ENCODE results near the gene ELOVL7. TPM values are rescaled to one million over a fixed set of nuclear protein-coding genes. Genes with fewer than 3 reads are reported as not detected.

Gene ELOVL7
- polyA plus RNA-seq, 3 donors = 0.21 to 0.36 (median 0.33) TPM

- Histone ChIP-seq H3K4me1 (ENCODE audit: control insufficient read depth in 1 of 2, insufficient read depth in 2 of 2, low read length in 2 of 2) (no peaks in the 10 kb centered on the region), H2AFZ (ENCODE audit: insufficient read depth, low read depth, low read length, poor library complexity, severe bottlenecking) (no peak overlapping the region), H4K20me1 (ENCODE audit: insufficient read depth, low read length) (no peaks in the 10 kb centered on the region), H3K36me3 (replicated peaks in 1 of 2; ENCODE audit: control insufficient read depth in 1 of 2, insufficient read depth in 2 of 2, low read length in 2 of 2) (no peaks in the 10 kb centered on the region), H3K4me3 (replicated peaks in 1 of 3; ENCODE audit: low read depth in 2 of 3, low read length in 3 of 3) (no peak overlapping the region), H3K9me3 (replicated peaks in 1 of 2; ENCODE audit: control insufficient read depth in 1 of 2, insufficient read depth in 1 of 2, low read length in 2 of 2) (no peaks in the 10 kb centered on the region), H3K27me3 (ENCODE audit: control insufficient read depth in 2 of 2, insufficient read depth in 2 of 2, low read length in 2 of 2) (peaks cover 0 to 6% of the 10 kb centered on the region in 2 donors), H3K79me2 (ENCODE audit: insufficient read depth, low read length) (no peaks in the 10 kb centered on the region), H3K4me2 (replicated peaks; ENCODE audit: extremely low read depth, low read length, poor library complexity, severe bottlenecking) (no peak overlapping the region), H3K9ac (ENCODE audit: insufficient read depth, low read length, poor library complexity, severe bottlenecking) (no peak overlapping the region), H3K27ac (ENCODE audit: low read depth in 1 of 2, low read length in 2 of 2) (no peak overlapping the region)
- no peak for DNase-seq
- Mint-ChIP-seq H3K4me3 (no peak overlapping the region), H3K27me3 (ENCODE audit: low read depth in 3 of 3) (peaks cover 4 to 10% (median 5%) of the 10 kb centered on the region in 3 donors), H3K27ac (no peak overlapping the region), H3K36me3 (no peaks in the 10 kb centered on the region), H3K4me1 (no peaks in the 10 kb centered on the region), H3K9me3 (peaks cover 0 to 2% (median 0%) of the 10 kb centered on the region in 7 donors)
- intact Hi-C loops (cut with micrococcal nuclease) = no loop called here
- TF ChIP-seq, protein P1, sequence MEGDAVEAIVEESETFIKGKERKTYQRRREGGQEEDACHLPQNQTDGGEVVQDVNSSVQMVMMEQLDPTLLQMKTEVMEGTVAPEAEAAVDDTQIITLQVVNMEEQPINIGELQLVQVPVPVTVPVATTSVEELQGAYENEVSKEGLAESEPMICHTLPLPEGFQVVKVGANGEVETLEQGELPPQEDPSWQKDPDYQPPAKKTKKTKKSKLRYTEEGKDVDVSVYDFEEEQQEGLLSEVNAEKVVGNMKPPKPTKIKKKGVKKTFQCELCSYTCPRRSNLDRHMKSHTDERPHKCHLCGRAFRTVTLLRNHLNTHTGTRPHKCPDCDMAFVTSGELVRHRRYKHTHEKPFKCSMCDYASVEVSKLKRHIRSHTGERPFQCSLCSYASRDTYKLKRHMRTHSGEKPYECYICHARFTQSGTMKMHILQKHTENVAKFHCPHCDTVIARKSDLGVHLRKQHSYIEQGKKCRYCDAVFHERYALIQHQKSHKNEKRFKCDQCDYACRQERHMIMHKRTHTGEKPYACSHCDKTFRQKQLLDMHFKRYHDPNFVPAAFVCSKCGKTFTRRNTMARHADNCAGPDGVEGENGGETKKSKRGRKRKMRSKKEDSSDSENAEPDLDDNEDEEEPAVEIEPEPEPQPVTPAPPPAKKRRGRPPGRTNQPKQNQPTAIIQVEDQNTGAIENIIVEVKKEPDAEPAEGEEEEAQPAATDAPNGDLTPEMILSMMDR (IDR thresholded peaks at IDR 0.05) = no peak
- no CpG with 5 or more reads among the region's 3 CpGs for WGBS (ENCODE audit: insufficient coverage)
Observed at GRCh38 chr5:60836131-60836530, 7.9 kb downstream of the ELOVL7 start.

- peaks cover 2% of the 10 kb centered on the region for H3K4me1 Mint-ChIP-seq
- Histone ChIP-seq H4K20me1 (ENCODE audit: insufficient read depth, low read length) (no peaks in the 10 kb centered on the region), H3K4me3 (replicated peaks in 1 of 3; ENCODE audit: low read depth in 2 of 3, low read length in 3 of 3) (no peak overlapping the region), H3K4me2 (replicated peaks; ENCODE audit: extremely low read depth, low read length, poor library complexity, severe bottlenecking) (no peak overlapping the region), H3K36me3 (replicated peaks in 1 of 2; ENCODE audit: control insufficient read depth in 1 of 2, insufficient read depth in 2 of 2, low read length in 2 of 2) (no peaks in the 10 kb centered on the region), H3K9me3 (replicated peaks in 1 of 2; ENCODE audit: control insufficient read depth in 1 of 2, insufficient read depth in 1 of 2, low read length in 2 of 2) (no peaks in the 10 kb centered on the region), H2AFZ (ENCODE audit: insufficient read depth, low read depth, low read length, poor library complexity, severe bottlenecking) (no peak overlapping the region), H3K4me1 (ENCODE audit: control insufficient read depth in 1 of 2, insufficient read depth in 2 of 2, low read length in 2 of 2) (no peaks in the 10 kb centered on the region), H3K9ac (ENCODE audit: insufficient read depth, low read length, poor library complexity, severe bottlenecking) (no peak overlapping the region), H3K79me2 (ENCODE audit: insufficient read depth, low read length) (no peaks in the 10 kb centered on the region), H3K27me3 (ENCODE audit: control insufficient read depth in 2 of 2, insufficient read depth in 2 of 2, low read length in 2 of 2) (peaks cover 0 to 4% of the 10 kb centered on the region in 2 donors), H3K27ac (ENCODE audit: low read depth in 1 of 2, low read length in 2 of 2) (no peak overlapping the region)
- no peaks in the 10 kb centered on the region for H3K36me3 Mint-ChIP-seq
- no peak for DNase-seq
- intact Hi-C loops (cut with micrococcal nuclease) = no loop called here
- peaks cover 0 to 2% (median 0%) of the 10 kb centered on the region in 7 donors for H3K9me3 Mint-ChIP-seq
- TF ChIP-seq, protein P1 (IDR thresholded peaks at IDR 0.05) = no peak
- H3K4me3 Mint-ChIP-seq = no peak overlapping the region
- peaks cover 2 to 7% (median 3%) of the 10 kb centered on the region in 3 donors for H3K27me3 Mint-ChIP-seq (ENCODE audit: low read depth in 3 of 3)
- H3K27ac Mint-ChIP-seq = no peak overlapping the region
- 83% methylated on average over 1 of the region's 5 CpGs for WGBS (ENCODE audit: insufficient coverage)
Observed at GRCh38 chr5:60835554-60835953, 8.5 kb downstream of the ELOVL7 start.
